CD4-positive, alpha-beta T cell treated with Interleukin-2 at 100 ng/mL for 4 hours (primary cell): ENCODE data around the gene USH1C.

Experiments
- DNase-seq: peaks from one replicate; pipeline ENCODE4 v3.0.0-alpha.2; 2020; ENCODE audit warnings: low spot score

Gene USH1C

GRCh38 chr11:17570034-17570433, 25.8 kb upstream of the USH1C start:
- DNase-seq = no peak

GRCh38 chr11:17568944-17569343, 24.7 kb upstream of the USH1C start:
- DNase-seq = no peak

GRCh38 chr11:17564687-17565042, 20.4 kb upstream of the USH1C start:
- no peak for DNase-seq

DNA sequence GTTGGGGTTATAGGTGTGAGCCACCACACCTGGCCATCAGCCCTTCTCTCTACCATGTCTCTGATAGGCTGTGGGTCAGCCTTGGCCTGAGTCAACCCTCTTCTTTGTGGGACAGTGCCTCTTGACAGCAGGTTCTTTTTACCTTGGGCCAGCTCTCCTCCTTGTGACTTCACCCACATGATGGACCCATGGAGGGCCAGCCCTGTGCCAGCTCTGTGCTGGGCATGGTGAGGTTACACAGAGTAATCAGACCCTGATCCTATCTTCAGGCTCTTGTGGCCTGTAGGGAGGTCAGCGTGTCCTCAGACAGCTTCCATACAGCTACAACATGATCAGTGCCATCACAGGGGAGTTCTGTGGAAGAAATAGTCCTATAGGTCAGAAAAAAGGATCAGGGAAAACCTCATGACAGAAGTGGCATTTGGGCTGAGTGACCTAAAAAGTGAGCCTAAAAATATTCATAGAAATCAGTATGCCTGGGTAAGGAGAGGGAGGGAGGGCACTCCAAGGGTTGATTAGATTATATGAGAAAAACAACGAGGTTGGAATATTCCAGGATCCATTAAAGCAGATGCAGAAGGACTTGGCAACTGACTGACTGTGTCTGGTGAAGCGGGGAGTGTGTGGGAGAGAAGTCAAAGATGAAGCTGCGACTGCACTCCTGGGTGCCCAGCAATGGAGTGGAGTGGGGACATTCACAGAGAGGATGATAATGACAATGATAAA, 19.9 kb upstream of the USH1C start:
- DNase-seq = no peak

GRCh38 chr11:17563231-17563646, 19.0 kb upstream of the USH1C start:
- no peak for DNase-seq

DNA sequence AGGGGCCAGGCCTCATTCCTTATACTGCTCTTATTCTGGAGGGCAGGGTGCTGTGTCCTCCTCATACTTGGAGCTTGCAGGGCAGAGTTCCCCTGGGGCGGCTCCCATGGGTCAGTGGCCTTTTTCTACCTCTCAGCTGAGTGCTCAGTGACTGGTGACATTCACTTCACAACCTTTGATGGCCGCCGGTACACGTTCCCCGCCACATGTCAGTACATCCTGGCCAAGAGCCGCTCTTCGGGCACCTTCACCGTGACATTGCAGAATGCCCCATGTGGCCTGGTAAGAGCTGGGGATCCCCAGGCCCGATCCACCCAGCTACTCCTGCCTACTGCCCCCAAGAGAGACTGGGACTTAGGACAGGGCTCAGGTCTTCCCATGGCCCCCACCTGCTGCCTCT, 17.3 kb upstream of the USH1C start:
- no peak for DNase-seq

DNA sequence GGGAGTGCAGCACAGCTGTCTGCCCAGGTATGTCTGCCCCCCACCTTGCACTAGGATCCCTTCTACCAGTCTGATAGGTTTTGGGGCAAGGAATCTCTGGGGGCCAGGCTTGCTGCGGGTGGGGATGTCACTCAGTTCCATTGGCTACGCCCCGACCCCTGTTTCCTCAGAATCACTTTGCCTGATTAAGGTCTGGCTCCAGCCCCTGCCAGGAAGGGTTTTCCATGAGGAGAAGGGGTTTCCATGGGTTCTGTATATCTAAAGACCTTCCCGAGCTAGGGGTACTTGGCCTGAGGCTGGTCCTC, 16.8 kb upstream of the USH1C start:
- no peak for DNase-seq

DNA sequence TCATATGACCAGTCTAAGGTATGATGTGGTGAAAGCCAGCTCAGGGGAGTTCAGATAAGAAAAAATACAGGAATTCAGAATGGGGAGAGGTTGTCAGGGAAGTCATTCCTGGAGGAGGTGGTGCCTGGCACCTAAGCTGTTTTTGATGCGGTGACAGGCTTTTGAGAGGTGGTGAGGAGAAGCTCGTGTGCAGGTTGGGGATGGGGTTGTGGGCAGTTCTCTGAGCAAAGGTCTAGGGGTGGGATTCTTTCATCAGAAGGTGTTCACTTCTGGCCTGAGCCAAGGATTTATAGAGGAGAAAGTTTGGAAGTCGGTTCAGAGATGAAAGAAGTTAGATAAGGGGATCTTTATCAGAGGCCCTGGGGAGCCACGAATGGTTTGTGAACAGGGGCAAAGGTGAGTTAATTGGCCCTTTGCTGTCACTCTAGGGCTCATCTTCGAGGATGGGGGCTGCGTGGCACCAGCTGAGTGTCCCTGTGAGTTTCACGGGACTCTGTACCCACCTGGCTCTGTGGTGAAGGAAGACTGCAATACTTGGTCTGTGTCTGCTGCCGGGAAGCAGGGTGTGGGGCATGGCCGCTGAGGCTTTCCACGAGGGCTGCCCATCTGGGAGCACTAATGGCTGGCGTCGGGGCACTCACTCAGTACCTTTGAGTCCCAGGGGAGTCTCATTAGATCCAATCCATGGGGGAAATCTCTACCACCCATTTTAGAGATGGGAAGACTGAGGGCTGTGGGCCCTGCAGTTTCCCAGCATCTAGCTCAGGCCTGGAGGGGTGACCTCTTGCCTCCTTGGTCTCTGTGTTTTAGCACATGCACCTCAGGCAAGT, 16.3 kb upstream of the USH1C start:
- DNase-seq = no peak

DNA sequence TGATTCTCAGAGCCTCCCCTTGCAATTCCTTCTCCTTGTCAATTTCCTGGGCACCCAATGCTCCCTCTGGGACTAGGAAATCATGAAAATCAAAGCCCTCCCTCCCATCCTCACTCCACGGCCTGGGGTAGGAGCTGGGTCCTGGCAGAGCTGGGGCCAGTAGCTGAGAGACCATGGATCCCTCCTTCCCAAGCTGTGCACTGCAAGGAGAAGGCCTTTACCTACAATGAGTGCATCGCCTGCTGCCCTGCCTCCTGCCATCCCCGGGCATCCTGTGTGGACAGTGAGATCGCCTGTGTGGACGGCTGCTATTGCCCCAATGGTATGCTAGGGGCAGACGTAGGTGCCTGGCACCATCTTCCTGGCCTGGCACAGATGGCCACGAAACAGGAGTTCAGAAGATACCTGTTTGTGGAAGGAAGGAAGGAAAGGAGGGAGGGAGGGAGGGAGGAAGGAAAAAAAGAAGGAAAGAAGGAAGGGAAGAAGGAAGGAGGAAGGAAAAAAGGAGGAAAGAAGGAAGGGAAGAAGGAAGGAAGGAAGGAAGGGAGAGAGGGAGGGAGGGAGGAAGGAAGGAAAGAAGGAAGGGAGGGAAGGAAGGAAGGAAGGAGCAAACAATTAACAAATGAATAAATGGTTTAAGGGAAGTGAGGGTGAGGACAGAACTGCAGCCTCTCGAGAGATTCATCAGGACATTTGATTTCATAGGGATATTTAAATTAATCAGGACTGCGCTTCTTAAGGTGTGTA, 15.3 kb upstream of the USH1C start:
- no peak for DNase-seq

GRCh38 chr11:17558916-17559315, 14.7 kb upstream of the USH1C start:
- no peak for DNase-seq

GRCh38 chr11:17558025-17558780, 14.0 kb upstream of the USH1C start:
- no peak for DNase-seq

GRCh38 chr11:17556999-17557398, 12.8 kb upstream of the USH1C start:
- DNase-seq = no peak

GRCh38 chr11:17554487-17554886, 10.3 kb upstream of the USH1C start:
- no peak for DNase-seq

DNA sequence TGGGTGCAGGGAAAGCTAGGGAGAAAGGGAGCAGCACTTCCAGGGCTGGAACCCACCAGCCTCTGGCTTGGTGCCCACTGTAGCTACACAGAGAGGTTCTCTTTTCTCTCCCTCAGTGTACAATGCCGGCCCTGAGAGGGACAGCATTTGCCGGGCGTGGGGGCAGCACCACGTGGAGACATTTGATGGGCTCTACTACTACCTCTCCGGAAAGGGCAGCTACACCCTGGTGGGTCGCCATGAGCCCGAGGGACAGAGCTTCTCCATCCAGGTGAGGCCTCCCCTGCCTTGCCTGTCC, 9.0 kb upstream of the USH1C start:
- DNase-seq = no peak

- DNase-seq = no peak
These were observed 8.4 kb upstream of the USH1C start for GRCh38 chr11:17552392-17553248.

DNA sequence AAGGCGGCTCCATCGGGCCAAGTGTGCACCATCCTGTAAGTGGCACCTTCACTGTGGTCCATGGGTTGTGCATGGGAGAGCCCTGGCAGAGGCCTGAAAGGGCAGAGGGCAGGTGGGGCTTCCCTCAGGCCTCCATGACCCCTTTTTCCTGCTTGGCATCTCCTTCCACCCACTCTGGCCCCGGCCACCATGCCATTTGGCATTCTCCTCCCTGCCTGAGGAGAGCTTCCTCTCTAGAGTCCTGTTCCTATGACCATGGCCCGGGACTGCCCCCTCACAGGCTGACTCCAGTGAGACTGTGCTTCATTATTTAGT, 7.8 kb upstream of the USH1C start:
- DNase-seq = no peak

- DNase-seq = no peak
These were observed 7.3 kb upstream of the USH1C start for GRCh38 chr11:17551347-17552040.

GRCh38 chr11:17550450-17551346, 6.5 kb upstream of the USH1C start:
- DNase-seq = no peak

DNA sequence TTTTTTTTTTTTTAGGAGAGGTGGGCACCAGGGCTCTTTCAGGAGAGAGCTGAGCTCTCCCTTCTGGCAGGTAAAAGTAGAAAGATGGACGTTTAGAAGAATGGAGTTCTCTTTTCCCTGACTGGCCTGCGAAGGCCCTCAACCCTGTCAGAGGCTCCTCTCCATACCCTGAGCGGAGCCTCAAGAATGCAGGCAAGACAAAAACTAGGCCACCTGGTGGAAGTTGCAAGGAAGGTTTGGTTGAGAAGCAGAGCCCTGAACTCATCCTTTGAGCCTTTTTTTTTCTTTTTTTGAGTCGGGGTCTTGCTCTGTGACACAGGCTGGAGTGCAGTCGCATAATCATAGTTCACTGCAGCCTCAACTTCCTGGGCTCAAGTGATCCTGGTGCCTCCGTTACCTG, 4.2 kb upstream of the USH1C start:
- no peak for DNase-seq

- no peak for DNase-seq
These were observed 3.7 kb upstream of the USH1C start for GRCh38 chr11:17547932-17548331.
